SK-N-SH (cell line): Measurements from ENCODE around the gene GOLT1A.

ENCODE experiments used
- EZH2phosphoT487 ChIP-seq: fragments of 200-600 bp; sonication (generic); IDR thresholded peaks from 2 replicates; pipeline ENCODE4 v1.6.1; 2017; ENCODE audit warnings: low read depth, mixed run types, mild to moderate bottlenecking, antibody characterized with exemption, moderate library complexity, borderline replicate concordance
- FOXM1 ChIP-seq: IDR thresholded peaks from 2 replicates; pipeline ENCODE4 v1.4.0; 2012; ENCODE audit warnings: low read depth, mild to moderate bottlenecking
- GATA2 ChIP-seq: sonication (generic); formaldehyde crosslinking; IDR thresholded peaks from 2 replicates; pipeline ENCODE4 v1.5.0; 2020; ENCODE audit warnings: mild to moderate bottlenecking, missing genetic modification reagents
- JUND ChIP-seq: IDR thresholded peaks from 2 replicates; pipeline ENCODE4 v1.4.0; 2012
- POLR2AphosphoS5 ChIP-seq: IDR thresholded peaks from 2 replicates; pipeline ENCODE4 v1.6.1; 2012; ENCODE audit warnings: low read depth, low read length
- REST ChIP-seq: IDR thresholded peaks from 2 replicates; pipeline ENCODE4 v1.6.1; 2012; ENCODE audit warnings: mild to moderate bottlenecking, low read depth, low read length, moderate library complexity
- RFX5 ChIP-seq: IDR thresholded peaks from 2 replicates; pipeline ENCODE4 v1.6.1; 2012; ENCODE audit warnings: mild to moderate bottlenecking, improper control_type of control experiment, low read length
- SMC3 ChIP-seq: IDR thresholded peaks from 2 replicates; pipeline ENCODE4 v1.6.1; 2012; ENCODE audit warnings: low read depth, low read length, improper control_type of control experiment
- USF2 ChIP-seq: fragments of 150-350 bp; IDR thresholded peaks from 2 replicates; pipeline ENCODE4 v1.6.1; 2017; ENCODE audit warnings: antibody characterized with exemption, low read length, low read depth, borderline replicate concordance
- ZBTB33 ChIP-seq: IDR thresholded peaks from 2 replicates; pipeline ENCODE4 v1.4.0; 2012; ENCODE audit warnings: low read depth, borderline replicate concordance
- TF ChIP-seq, protein P1 (sequence below): fragments of 200-600 bp; sonication (generic); IDR thresholded peaks from 2 replicates; pipeline ENCODE4 v1.6.1; 2017; ENCODE audit warnings: antibody characterized with exemption, mild to moderate bottlenecking, moderate library complexity
- TF ChIP-seq, protein P2 (sequence below): IDR thresholded peaks from 2 replicates; pipeline ENCODE4 v1.4.0; 2012; ENCODE audit warnings: low read depth

DNA sequence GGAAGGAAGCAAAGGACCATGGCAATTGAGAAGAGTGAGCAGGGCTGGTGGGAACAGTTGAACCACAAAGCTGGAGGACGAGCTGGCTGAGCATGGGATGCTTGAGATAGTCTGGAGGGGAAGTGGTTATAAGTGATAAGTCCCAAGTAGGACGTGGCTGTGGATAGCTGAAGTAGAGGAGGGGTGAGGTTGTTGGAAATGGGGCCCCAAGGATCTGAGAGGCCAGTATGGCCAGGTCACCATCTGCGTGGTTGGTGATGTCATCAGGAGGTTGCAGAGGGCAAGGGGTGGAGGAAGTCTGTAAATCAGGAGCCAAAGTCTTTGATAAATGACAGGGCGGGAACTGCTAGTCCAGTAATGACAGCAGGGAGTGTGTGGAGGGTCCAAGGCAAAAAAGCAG, 36.7 kb downstream of the GOLT1A start:
- TF ChIP-seq JUND (no peak), SMC3 (no peak), REST (no peak), USF2 (no peak), EZH2phosphoT487 (no peak), FOXM1 (no peak), GATA2 (CRISPR knock-in tag) (no peak), ZBTB33 (no peak), POLR2AphosphoS5 (no peak), RFX5 (no peak)
- TF ChIP-seq, protein P1, sequence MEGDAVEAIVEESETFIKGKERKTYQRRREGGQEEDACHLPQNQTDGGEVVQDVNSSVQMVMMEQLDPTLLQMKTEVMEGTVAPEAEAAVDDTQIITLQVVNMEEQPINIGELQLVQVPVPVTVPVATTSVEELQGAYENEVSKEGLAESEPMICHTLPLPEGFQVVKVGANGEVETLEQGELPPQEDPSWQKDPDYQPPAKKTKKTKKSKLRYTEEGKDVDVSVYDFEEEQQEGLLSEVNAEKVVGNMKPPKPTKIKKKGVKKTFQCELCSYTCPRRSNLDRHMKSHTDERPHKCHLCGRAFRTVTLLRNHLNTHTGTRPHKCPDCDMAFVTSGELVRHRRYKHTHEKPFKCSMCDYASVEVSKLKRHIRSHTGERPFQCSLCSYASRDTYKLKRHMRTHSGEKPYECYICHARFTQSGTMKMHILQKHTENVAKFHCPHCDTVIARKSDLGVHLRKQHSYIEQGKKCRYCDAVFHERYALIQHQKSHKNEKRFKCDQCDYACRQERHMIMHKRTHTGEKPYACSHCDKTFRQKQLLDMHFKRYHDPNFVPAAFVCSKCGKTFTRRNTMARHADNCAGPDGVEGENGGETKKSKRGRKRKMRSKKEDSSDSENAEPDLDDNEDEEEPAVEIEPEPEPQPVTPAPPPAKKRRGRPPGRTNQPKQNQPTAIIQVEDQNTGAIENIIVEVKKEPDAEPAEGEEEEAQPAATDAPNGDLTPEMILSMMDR = no peak
- TF ChIP-seq, protein P2, sequence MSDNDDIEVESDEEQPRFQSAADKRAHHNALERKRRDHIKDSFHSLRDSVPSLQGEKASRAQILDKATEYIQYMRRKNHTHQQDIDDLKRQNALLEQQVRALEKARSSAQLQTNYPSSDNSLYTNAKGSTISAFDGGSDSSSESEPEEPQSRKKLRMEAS = no peak
